Measurements from ENCODE around the gene CTSW.

- TF ChIP-seq POLR2A (IDR thresholded peaks at IDR 0.05; ENCODE audit: low read length): no peak
- TF ChIP-seq GATA1 (IDR thresholded peaks at IDR 0.05; ENCODE audit: low read depth, low read length): no peak
These were observed 41.5 kb downstream of the CTSW start for GRCh38 chr11:65921033-65921555.

Measured in erythroblast (primary cell).